22Rv1 (cell line): ENCODE data around the gene SORCS2.

Source experiments
- CTCF ChIP-seq: fragments of 450-650 bp; IDR thresholded peaks from 2 replicates; pipeline ENCODE4 v1.5.1; 2017; ENCODE audit warnings: mild to moderate bottlenecking
- ZFX ChIP-seq: fragments of 450-650 bp; IDR thresholded peaks from 2 replicates; pipeline ENCODE4 v1.6.1; 2017; ENCODE audit warnings: antibody characterized with exemption, borderline replicate concordance

- TF ChIP-seq CTCF, result peak; percentile 46
- TF ChIP-seq ZFX, result no peak
Observed at GRCh38 chr4:7721984-7722551, 529.7 kb downstream of the SORCS2 start.
